HG03175 (cell line): ENCODE results near the gene UBAC2.
"Not testable (repeated sequence)": the region's sequence is repeated elsewhere in the genome, so short reads cannot be mapped to it uniquely, and the experiment has no call there.

ENCODE experiments used
- ATAC-seq: cut with Tn5 transposase; IDR thresholded peaks from one replicate; pipeline ENCODE4 v1.9.1; 2021; ENCODE audit warnings: mild to moderate bottlenecking, moderate library complexity; ENCODE audit not compliant: unreplicated experiment

Gene UBAC2

GRCh38 chr13:99386495-99386894 is 185.8 kb downstream of the UBAC2 start:
- ATAC-seq, result no peak

- ATAC-seq, result peak; percentile 74
Observed at GRCh38 chr13:99386911-99387788, 186.5 kb downstream of the UBAC2 start.

GRCh38 chr13:99388334-99388923 is 187.8 kb downstream of the UBAC2 start:
- no peak for ATAC-seq

- not testable (repeated sequence) for ATAC-seq
Observed at GRCh38 chr13:99389094-99389493, 188.4 kb downstream of the UBAC2 start.

GRCh38 chr13:99389520-99390304 is 189.1 kb downstream of the UBAC2 start:
- ATAC-seq, result no peak

GRCh38 chr13:99390601-99391000 is 189.9 kb downstream of the UBAC2 start:
- no peak for ATAC-seq

GRCh38 chr13:99391781-99392469 is 191.3 kb downstream of the UBAC2 start:
- no peak for ATAC-seq

- ATAC-seq, result no peak
Observed at GRCh38 chr13:99392470-99393135, 191.9 kb downstream of the UBAC2 start.

- not testable (repeated sequence) for ATAC-seq
Observed at GRCh38 chr13:99393391-99393790, 192.7 kb downstream of the UBAC2 start.

- ATAC-seq, result no peak
Observed at GRCh38 chr13:99393791-99394735, 193.4 kb downstream of the UBAC2 start.

- ATAC-seq, result no peak
Observed at GRCh38 chr13:99395436-99395835, 194.8 kb downstream of the UBAC2 start.

GRCh38 chr13:99396446-99396845 is 195.8 kb downstream of the UBAC2 start:
- ATAC-seq, result no peak

- ATAC-seq, result no peak
Observed at GRCh38 chr13:99398071-99398470, 197.4 kb downstream of the UBAC2 start.

- no peak for ATAC-seq
Observed at GRCh38 chr13:99398916-99399622, 198.4 kb downstream of the UBAC2 start.

- ATAC-seq, result no peak
Observed at GRCh38 chr13:99399623-99399974, 198.9 kb downstream of the UBAC2 start.

- no peak for ATAC-seq
Observed at GRCh38 chr13:99403458-99403971, 202.9 kb downstream of the UBAC2 start.

- ATAC-seq, result no peak
Observed at GRCh38 chr13:99404005-99404755, 203.5 kb downstream of the UBAC2 start.

GRCh38 chr13:99405966-99406365 is 205.3 kb downstream of the UBAC2 start:
- no peak for ATAC-seq
